Measurements from ENCODE around the gene DUSP12.
"Not testable (repeated sequence)": the region's sequence is repeated elsewhere in the genome, so short reads cannot be mapped to it uniquely, and the experiment has no call there.

The DUSP12 gene

DNA sequence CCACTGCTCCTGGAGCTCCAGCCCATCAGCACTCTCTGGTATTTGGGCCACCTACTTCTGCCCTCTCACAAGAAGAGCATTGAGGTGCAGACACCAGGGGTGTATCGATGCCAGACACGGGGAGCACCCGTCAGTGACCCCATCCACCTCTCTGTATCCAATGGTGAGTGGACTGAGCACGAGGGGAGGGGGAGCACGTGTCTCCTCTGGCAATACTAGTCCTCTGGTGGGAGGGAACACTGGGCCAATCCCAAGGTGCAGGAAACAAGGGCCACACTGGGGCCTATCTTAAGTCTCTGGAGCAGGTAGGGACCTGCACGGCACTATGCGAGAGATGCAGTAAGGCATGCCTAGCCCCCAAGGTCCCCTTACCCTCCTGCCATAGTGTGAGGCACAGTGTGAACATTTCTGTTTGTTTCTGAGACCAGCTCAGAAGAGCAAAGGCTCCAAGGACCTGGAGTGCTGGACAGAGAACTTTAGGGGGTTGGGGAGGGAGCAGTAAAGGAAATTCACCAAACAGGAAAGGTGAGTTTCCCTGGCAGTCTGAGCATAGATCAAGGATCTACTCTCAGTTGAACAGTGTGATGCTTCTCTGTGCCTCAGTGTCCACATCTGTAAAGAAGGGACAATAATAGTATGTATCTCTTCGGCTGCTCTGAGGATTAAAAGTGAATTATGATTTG is 26.0 kb upstream of the DUSP12 start:
- H3K27me3 ChIP-seq: peaks cover 0 to 7% of the 10 kb centered on the region in 2 donors
- intact Hi-C loops (cut with DNase I; ENCODE audit: low total_unique reads): no loop called here
- H3K9me3 ChIP-seq: no peaks in the 10 kb centered on the region
- H3K4me1 ChIP-seq: peaks cover 0 to 22% (median 10%) of the 10 kb centered on the region in 4 donors
- no peaks in the 10 kb centered on the region for H3K36me3 ChIP-seq
- DNase-seq: no peak
- H3K4me3 ChIP-seq: no peak overlapping the region
- no peak overlapping the region for H3K27ac ChIP-seq
- TF ChIP-seq, protein P1, sequence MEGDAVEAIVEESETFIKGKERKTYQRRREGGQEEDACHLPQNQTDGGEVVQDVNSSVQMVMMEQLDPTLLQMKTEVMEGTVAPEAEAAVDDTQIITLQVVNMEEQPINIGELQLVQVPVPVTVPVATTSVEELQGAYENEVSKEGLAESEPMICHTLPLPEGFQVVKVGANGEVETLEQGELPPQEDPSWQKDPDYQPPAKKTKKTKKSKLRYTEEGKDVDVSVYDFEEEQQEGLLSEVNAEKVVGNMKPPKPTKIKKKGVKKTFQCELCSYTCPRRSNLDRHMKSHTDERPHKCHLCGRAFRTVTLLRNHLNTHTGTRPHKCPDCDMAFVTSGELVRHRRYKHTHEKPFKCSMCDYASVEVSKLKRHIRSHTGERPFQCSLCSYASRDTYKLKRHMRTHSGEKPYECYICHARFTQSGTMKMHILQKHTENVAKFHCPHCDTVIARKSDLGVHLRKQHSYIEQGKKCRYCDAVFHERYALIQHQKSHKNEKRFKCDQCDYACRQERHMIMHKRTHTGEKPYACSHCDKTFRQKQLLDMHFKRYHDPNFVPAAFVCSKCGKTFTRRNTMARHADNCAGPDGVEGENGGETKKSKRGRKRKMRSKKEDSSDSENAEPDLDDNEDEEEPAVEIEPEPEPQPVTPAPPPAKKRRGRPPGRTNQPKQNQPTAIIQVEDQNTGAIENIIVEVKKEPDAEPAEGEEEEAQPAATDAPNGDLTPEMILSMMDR (IDR thresholded peaks at IDR 0.05): no peak

DNA sequence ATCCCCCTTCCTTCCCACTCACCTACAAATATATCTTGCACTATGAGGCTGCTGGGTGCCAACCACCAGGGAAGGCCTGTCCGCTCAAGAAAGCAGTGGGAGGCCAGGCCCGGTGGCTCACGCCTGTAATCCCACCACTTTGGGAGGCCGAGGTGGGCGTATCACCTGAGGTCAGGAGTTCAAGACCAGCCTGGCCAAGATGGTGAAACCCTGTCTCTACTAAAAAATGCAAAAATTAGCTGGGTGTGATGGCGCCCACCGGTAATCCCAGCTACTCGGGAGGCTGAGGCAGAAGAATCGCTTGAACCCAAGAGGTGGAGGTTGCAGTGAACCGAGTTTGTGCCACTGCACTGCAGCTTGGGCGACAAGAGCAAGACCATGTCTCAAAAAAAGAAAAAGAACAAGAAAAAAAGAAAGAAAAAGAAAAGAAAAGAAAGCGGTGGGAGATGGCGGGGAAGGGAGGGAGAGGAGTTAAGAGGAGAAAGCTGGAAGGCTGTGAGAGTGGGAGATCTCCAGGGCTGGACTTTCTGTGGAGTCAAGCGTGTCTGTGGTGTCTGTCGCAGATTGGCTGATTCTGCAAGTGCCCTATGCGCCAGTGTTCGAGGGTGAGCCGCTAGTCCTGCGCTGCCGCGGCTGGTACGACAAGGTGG is 24.2 kb upstream of the DUSP12 start:
- H3K36me3 ChIP-seq; intact Hi-C loops (cut with DNase I; ENCODE audit: low total_unique reads); H3K9me3 ChIP-seq; DNase-seq; H3K27me3 ChIP-seq: not testable (repeated sequence)
- Histone ChIP-seq H3K4me1 (peaks cover 0 to 22% (median 10%) of the 10 kb centered on the region in 4 donors), H3K4me3 (peak overlapping the region; percentile 77 to 85), H3K27ac (peak overlapping the region; percentile 67 to 79)

DNA sequence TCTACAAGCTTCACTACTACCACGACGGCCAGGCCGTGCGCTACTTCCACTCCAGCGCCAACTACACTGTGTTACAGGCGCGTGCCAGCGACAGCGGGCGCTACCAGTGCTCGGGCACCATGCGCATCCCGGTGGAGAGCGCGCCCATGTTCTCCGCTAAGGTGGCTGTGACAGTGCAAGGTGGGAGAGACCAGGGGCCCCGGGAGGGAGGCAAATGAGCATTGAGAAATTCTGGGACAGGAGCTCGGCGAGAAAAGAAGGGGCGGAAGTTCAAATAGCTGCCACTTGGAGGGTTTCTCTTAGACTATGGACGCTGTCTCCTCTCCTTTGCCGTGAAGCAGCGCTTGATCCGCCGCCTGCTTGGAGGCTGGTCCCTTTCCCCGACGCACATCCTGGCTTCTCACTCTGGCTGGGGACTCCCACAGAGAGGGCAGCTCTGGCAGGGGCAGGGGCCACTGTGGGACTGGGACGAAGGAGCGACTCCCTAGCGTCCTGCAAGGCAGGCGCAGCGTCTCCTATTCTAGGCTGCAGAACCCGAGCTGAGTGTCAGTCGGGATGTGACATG is 23.6 kb upstream of the DUSP12 start:
- Histone ChIP-seq H3K4me3 (peak overlapping the region; percentile 77 to 85), H3K9me3 (no peaks in the 10 kb centered on the region), H3K27me3 (peaks cover 0 to 7% of the 10 kb centered on the region in 2 donors), H3K27ac (peak overlapping the region; percentile 67 to 79), H3K36me3 (no peaks in the 10 kb centered on the region), H3K4me1 (peaks cover 0 to 22% (median 10%) of the 10 kb centered on the region in 4 donors)
- DNase-seq: peak; percentile 31 to 70
- TF ChIP-seq, protein P1 (IDR thresholded peaks at IDR 0.05): peak; percentile 36 to 43
- intact Hi-C loops (cut with DNase I; ENCODE audit: low total_unique reads): no loop called here

DNA sequence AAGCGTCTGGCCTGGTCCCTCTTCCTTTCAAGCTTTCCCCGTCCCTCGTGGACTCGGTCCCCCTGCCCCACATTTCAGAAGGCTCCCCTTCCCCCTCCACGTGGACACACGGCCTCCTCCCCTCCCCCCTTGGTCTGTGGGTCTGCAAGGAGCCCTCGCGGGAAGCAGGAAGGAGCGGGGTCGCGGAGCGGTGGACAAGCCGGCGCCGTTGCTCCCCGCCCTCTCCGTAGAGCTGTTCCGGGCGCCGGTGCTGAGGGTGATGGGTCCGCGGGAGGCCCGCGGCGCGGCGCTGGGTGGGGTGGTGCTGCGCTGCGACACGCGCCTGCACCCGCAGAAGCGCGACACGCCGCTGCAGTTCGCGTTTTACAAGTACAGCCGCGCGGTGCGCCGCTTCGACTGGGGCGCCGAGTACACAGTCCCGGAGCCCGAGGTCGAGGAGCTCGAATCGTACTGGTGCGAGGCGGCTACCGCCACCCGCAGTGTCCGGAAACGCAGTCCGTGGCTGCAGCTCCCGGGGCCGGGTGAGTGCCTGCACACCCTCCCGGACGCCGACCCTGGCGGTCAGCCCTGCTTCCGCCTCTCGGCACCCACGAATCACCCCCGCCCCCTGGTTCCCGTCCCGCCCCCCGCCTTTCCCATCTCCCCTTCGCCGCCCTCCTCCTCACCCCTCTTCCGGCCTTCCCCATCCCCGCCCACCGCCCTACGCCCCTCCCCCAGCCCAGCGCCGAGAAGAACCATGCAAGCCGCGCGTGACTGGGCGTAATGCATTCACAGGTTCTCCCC is 22.9 kb upstream of the DUSP12 start:
- TF ChIP-seq, protein P1 (IDR thresholded peaks at IDR 0.05): peak in 1 of 2 experiments; percentile 15
- Histone ChIP-seq H3K27ac (peak overlapping the region; percentile 67 to 79), H3K4me1 (peaks cover 0 to 22% (median 10%) of the 10 kb centered on the region in 4 donors), H3K27me3 (peaks cover 0 to 7% of the 10 kb centered on the region in 2 donors), H3K9me3 (no peaks in the 10 kb centered on the region), H3K36me3 (no peaks in the 10 kb centered on the region), H3K4me3 (peak overlapping the region; percentile 77 to 85)
- peak; percentile 89 for DNase-seq
- intact Hi-C loops (cut with DNase I; ENCODE audit: low total_unique reads): no loop called here

DNA sequence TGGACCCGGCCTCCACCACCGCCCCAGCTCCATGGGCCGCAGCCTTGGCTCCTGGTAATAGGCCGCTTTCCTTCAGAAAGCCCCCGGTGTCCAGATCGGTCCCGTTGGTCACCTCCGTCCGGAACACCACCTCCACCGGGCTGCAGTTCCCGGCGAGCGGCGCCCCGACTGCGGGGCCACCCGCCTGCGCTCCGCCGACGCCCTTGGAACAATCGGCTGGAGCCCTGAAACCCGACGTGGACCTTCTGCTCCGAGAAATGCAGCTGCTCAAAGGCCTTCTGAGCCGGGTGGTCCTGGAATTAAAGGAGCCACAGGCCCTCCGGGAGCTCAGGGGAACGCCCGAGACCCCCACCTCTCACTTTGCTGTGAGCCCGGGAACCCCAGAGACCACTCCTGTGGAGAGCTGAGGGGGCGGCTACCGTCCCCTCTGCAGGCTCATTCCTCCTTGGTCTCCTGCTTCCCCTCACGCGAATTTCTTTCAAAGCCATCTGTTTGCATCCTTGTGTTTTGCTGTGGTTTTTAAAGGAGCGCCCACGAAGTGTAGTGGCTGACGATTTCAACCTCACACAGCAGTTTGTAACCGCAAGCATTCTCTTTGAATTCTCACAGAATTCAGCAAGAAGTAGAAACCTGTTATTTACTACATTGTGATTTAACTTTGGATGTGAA is 22.2 kb upstream of the DUSP12 start:
- H3K27ac ChIP-seq: peak overlapping the region; percentile 67 to 79

More for the DNA sequence above, 22.2 kb upstream of the DUSP12 start:
- Histone ChIP-seq H3K4me3 (peak overlapping the region; percentile 77 to 85), H3K4me1 (peaks cover 0 to 22% (median 10%) of the 10 kb centered on the region in 4 donors), H3K36me3 (no peaks in the 10 kb centered on the region), H3K9me3 (no peaks in the 10 kb centered on the region), H3K27me3 (peaks cover 0 to 3% of the 10 kb centered on the region in 2 donors)
- no peak for DNase-seq
- TF ChIP-seq, protein P1 (IDR thresholded peaks at IDR 0.05): no peak
- intact Hi-C loops (cut with DNase I; ENCODE audit: low total_unique reads): no loop called here

All from tibial artery (tissue), 4 donors.